ENCODE results near the gene RNPEPL1. TPM values are rescaled to one million over a fixed set of nuclear protein-coding genes. Genes with fewer than 3 reads are reported as not detected.
A peak's percentile ranks its signal among the peaks of the same experiment; 100 is the strongest.

The RNPEPL1 gene
- total RNA-seq, 1 experiment from 2014 or later, result 80.6 TPM

- Mint-ChIP-seq H3K27ac (ENCODE audit: unreplicated experiment) (peak overlapping the region; percentile 83), H3K4me3 (ENCODE audit: low read depth, unreplicated experiment) (peak overlapping the region; percentile 93), H3K4me1 (ENCODE audit: low read depth, unreplicated experiment) (peaks cover 34% of the 10 kb centered on the region), H3K36me3 (ENCODE audit: insufficient read depth, unreplicated experiment) (peaks cover 60% of the 10 kb centered on the region), H3K9me3 (ENCODE audit: low read depth, unreplicated experiment) (no peaks in the 10 kb centered on the region), H3K27me3 (ENCODE audit: unreplicated experiment) (no peaks in the 10 kb centered on the region)
- intact Hi-C loops (cut with micrococcal nuclease; ENCODE audit: unreplicated experiment), result no loop called here
- BruUV-seq (replicated peaks), result no TSS peak
- CTCF ChIA-PET, result interaction anchor here (0.6 to 2.0 kb wide), 3 partner anchors 22 to 98 kb away, joined by 3 to 13 read pairs (median 10); no protein-coding TSS in a partner anchor
- no peak for DNase-seq
- TF ChIP-seq CTCF (IDR thresholded peaks at IDR 0.05; ENCODE audit: unreplicated experiment), result no peak
Measured at GRCh38 chr2:240558236-240558761, 10.0 kb upstream of the RNPEPL1 start.

- no peak for DNase-seq
- peak overlapping the region; percentile 93 for H3K4me3 Mint-ChIP-seq (ENCODE audit: low read depth, unreplicated experiment)
- H3K4me1 Mint-ChIP-seq (ENCODE audit: low read depth, unreplicated experiment), result peaks cover 38% of the 10 kb centered on the region
- no peaks in the 10 kb centered on the region for H3K27me3 Mint-ChIP-seq (ENCODE audit: unreplicated experiment)
- intact Hi-C loops (cut with micrococcal nuclease; ENCODE audit: unreplicated experiment), result no loop called here
- BruUV-seq (replicated peaks), result no TSS peak
- peak overlapping the region; percentile 60 for H3K27ac Mint-ChIP-seq (ENCODE audit: unreplicated experiment)
- peaks cover 62% of the 10 kb centered on the region for H3K36me3 Mint-ChIP-seq (ENCODE audit: insufficient read depth, unreplicated experiment)
- CTCF ChIA-PET, result no interaction called here
- no peaks in the 10 kb centered on the region for H3K9me3 Mint-ChIP-seq (ENCODE audit: low read depth, unreplicated experiment)
- no peak for TF ChIP-seq CTCF (IDR thresholded peaks at IDR 0.05; ENCODE audit: unreplicated experiment)
Measured at GRCh38 chr2:240559286-240559685, 9.0 kb upstream of the RNPEPL1 start.

GRCh38 chr2:240560084-240560479 lies 8.2 kb upstream of the RNPEPL1 start, which contains the start of gene DUSP28:
Gene DUSP28 (plus strand): TSS chr2:240560357. CDS start chr2:240560685, 328 bp downstream.
- H3K4me1 Mint-ChIP-seq (ENCODE audit: low read depth, unreplicated experiment), result peaks cover 46% of the 10 kb centered on the region

GRCh38 chr2:240560480-240561324 lies 7.6 kb upstream of the RNPEPL1 start:
- Mint-ChIP-seq H3K27ac (ENCODE audit: unreplicated experiment) (peak overlapping the region; percentile 94), H3K4me1 (ENCODE audit: low read depth, unreplicated experiment) (peaks cover 52% of the 10 kb centered on the region), H3K4me3 (ENCODE audit: low read depth, unreplicated experiment) (peak overlapping the region; percentile 93), H3K27me3 (ENCODE audit: unreplicated experiment) (no peaks in the 10 kb centered on the region), H3K9me3 (ENCODE audit: low read depth, unreplicated experiment) (no peaks in the 10 kb centered on the region), H3K36me3 (ENCODE audit: insufficient read depth, unreplicated experiment) (peaks cover 77% of the 10 kb centered on the region)
- peak; percentile 41 for TF ChIP-seq CTCF (IDR thresholded peaks at IDR 0.05; ENCODE audit: unreplicated experiment)
- CTCF ChIA-PET, result interaction anchor here (0.6 to 1.0 kb wide), 2 partner anchors 19 to 28 kb away, joined by 3 read pairs; no protein-coding TSS in a partner anchor
- intact Hi-C loops (cut with micrococcal nuclease; ENCODE audit: unreplicated experiment), result no loop called here
- peak; percentile 99 for DNase-seq
- BruUV-seq (replicated peaks), result no TSS peak

More at GRCh38 chr2:240560084-240560479, 8.2 kb upstream of the RNPEPL1 start, which contains the start of gene DUSP28:
- intact Hi-C loops (cut with micrococcal nuclease; ENCODE audit: unreplicated experiment), result no loop called here
- H3K27ac Mint-ChIP-seq (ENCODE audit: unreplicated experiment), result peak within 1 kb of the TSS; percentile 94
- H3K27me3 Mint-ChIP-seq (ENCODE audit: unreplicated experiment), result no peaks in the 10 kb centered on the region
- TF ChIP-seq CTCF (IDR thresholded peaks at IDR 0.05; ENCODE audit: unreplicated experiment), result no peak
- no peaks in the 10 kb centered on the region for H3K9me3 Mint-ChIP-seq (ENCODE audit: low read depth, unreplicated experiment)
- BruUV-seq (replicated peaks), result no TSS peak
- H3K4me3 Mint-ChIP-seq (ENCODE audit: low read depth, unreplicated experiment), result peak within 1 kb of the TSS; percentile 93
- peak; percentile 94 for DNase-seq
- CTCF ChIA-PET, result no interaction called here
- peaks cover 70% of the 10 kb centered on the region for H3K36me3 Mint-ChIP-seq (ENCODE audit: insufficient read depth, unreplicated experiment)
